Tibial nerve (tissue), 4 donors: Measurements from ENCODE around the gene NDUFB7. TPM values are rescaled to one million over a fixed set of nuclear protein-coding genes. Genes with fewer than 3 reads are reported as not detected.

Experiments used
- DNase-seq, 2 donors: peaks; one replicate each; pipeline ENCODE4 v3.0.0-alpha.2; 2019; ENCODE audit warnings: low spot score in 2 of 2
- H3K27ac ChIP-seq, 4 donors: fragments of 200-600 bp; sonication (generic) in 3 of 4; one replicate each; pipeline ENCODE4 v1.5.1; 2017 to 2019; ENCODE audit warnings: mild to moderate bottlenecking in 1 of 4
- H3K27me3 ChIP-seq, 2 donors: fragments of 200-600 bp; sonication (generic) in 1 of 2; one replicate each; pipeline versions ENCODE4 v1.5.1 to v1.6.0; 2017 to 2019
- H3K36me3 ChIP-seq, 3 donors: fragments of 200-600 bp; sonication (generic); one replicate each; pipeline ENCODE4 v1.5.1; 2018 to 2019
- H3K4me1 ChIP-seq, 4 donors: fragments of 200-600 bp; sonication (generic) in 3 of 4; one replicate each; pipeline ENCODE4 v1.5.1; 2017 to 2019
- H3K4me3 ChIP-seq, 4 donors: fragments of 200-600 bp; sonication (generic) in 3 of 4; one replicate each; pipeline ENCODE4 v1.5.1; 2017 to 2019; ENCODE audit warnings: mild to moderate bottlenecking in 1 of 4, moderate library complexity in 1 of 4
- H3K9me3 ChIP-seq, 4 donors: fragments of 200-600 bp; sonication (generic) in 3 of 4; one replicate each; pipeline ENCODE4 v1.5.1; 2017 to 2019
- CTCF ChIP-seq, 5 experiments: fragments of 200-600 bp in 3 of 5; fragments of 450-650 bp in 2 of 5; sonication (generic) in 3 of 5; IDR thresholded peaks; one replicate each; pipeline ENCODE4 v1.5.1; 2016 to 2019; ENCODE audit warnings: antibody characterized with exemption in 5 of 5, mild to moderate bottlenecking in 3 of 5, moderate library complexity in 2 of 5
- EP300 ChIP-seq, 2 donors: sonication (generic); formaldehyde crosslinking; IDR thresholded peaks; one replicate each; pipeline ENCODE4 v1.6.1; 2017; ENCODE audit warnings: antibody characterized with exemption in 2 of 2, mild to moderate bottlenecking in 1 of 2
- POLR2A ChIP-seq, 2 donors: fragments of 450-650 bp; IDR thresholded peaks; one replicate each; pipeline ENCODE4 v1.6.1; 2017; ENCODE audit warnings: antibody characterized with exemption in 2 of 2, mild to moderate bottlenecking in 2 of 2, moderate library complexity in 2 of 2
- WGBS, 2 donors: methylation state at CpG; one replicate each; pipeline ENCODE4 v1.1.5; 2018; 5-methylcytosine and 5-hydroxymethylcytosine counted together
- total RNA-seq, 4 donors: library from RNA; depleted of rRNA; stranded (reverse); fragments of >200 nt; gene quantifications; one replicate each; pipeline ENCODE4 v1.1.0, GENCODE V29; 2016

The NDUFB7 gene
- total RNA-seq, 4 donors from 2014 or later = 315 to 444 (median 398) TPM

GRCh38 chr19:14577264-14577663 lies 5.4 kb upstream of the NDUFB7 start:
- Histone ChIP-seq H3K9me3 (no peaks in the 10 kb centered on the region), H3K27me3 (no peaks in the 10 kb centered on the region), H3K36me3 (no peaks in the 10 kb centered on the region), H3K4me3 (no peak overlapping the region), H3K27ac (no peak overlapping the region), H3K4me1 (peaks cover 0 to 12% (median 3%) of the 10 kb centered on the region in 4 donors)
- 76 to 79% methylated on average over 5 of the region's 5 CpGs for WGBS, 2 donors
- DNase-seq = no peak
- no peak for TF ChIP-seq POLR2A (IDR thresholded peaks at IDR 0.05)
- no peak for TF ChIP-seq EP300 (IDR thresholded peaks at IDR 0.05)
- TF ChIP-seq CTCF (IDR thresholded peaks at IDR 0.05) = no peak

- H3K4me3 ChIP-seq = no peak overlapping the region
- WGBS, 2 donors = 86 to 90% methylated on average over 8 of the region's 8 CpGs
- DNase-seq = no peak
- no peaks in the 10 kb centered on the region for H3K9me3 ChIP-seq
- H3K36me3 ChIP-seq = no peaks in the 10 kb centered on the region
- no peak for TF ChIP-seq EP300 (IDR thresholded peaks at IDR 0.05)
- no peak for TF ChIP-seq POLR2A (IDR thresholded peaks at IDR 0.05)
- TF ChIP-seq CTCF (IDR thresholded peaks at IDR 0.05) = no peak
- H3K27ac ChIP-seq = no peak overlapping the region
- H3K27me3 ChIP-seq = no peaks in the 10 kb centered on the region
- H3K4me1 ChIP-seq = peaks cover 0 to 17% (median 3%) of the 10 kb centered on the region in 4 donors
Measured at GRCh38 chr19:14576363-14576762, 4.5 kb upstream of the NDUFB7 start.

GRCh38 chr19:14575428-14575980 lies 3.6 kb upstream of the NDUFB7 start:
- H3K4me1 ChIP-seq = peaks cover 0 to 26% (median 11%) of the 10 kb centered on the region in 4 donors
- no peak overlapping the region for H3K4me3 ChIP-seq
- no peaks in the 10 kb centered on the region for H3K36me3 ChIP-seq
- WGBS, 2 donors = 51 to 56% methylated on average over 6 of the region's 6 CpGs
- H3K9me3 ChIP-seq = no peaks in the 10 kb centered on the region
- H3K27me3 ChIP-seq = no peaks in the 10 kb centered on the region
- no peak for DNase-seq
- H3K27ac ChIP-seq = no peak overlapping the region
- TF ChIP-seq POLR2A (IDR thresholded peaks at IDR 0.05) (no peak), CTCF (IDR thresholded peaks at IDR 0.05) (no peak), EP300 (IDR thresholded peaks at IDR 0.05) (no peak)

GRCh38 chr19:14570864-14571527 lies 870 bp downstream of the NDUFB7 start:
- Histone ChIP-seq H3K36me3 (peaks cover 0 to 36% (median 2%) of the 10 kb centered on the region in 3 donors), H3K27me3 (no peaks in the 10 kb centered on the region), H3K4me3 (peak overlapping the region; percentile 81 to 97 (median 94)), H3K9me3 (no peaks in the 10 kb centered on the region), H3K27ac (peak overlapping the region; percentile 61 to 91 (median 80)), H3K4me1 (peaks cover 0 to 53% (median 15%) of the 10 kb centered on the region in 4 donors)
- no peak for DNase-seq
- WGBS, 2 donors = 36 to 42% methylated on average over 21 to 22 of the region's 22 CpGs
- TF ChIP-seq POLR2A (IDR thresholded peaks at IDR 0.05) (no peak), CTCF (IDR thresholded peaks at IDR 0.05) (no peak), EP300 (IDR thresholded peaks at IDR 0.05) (no peak)

- peaks cover 2 to 68% (median 4%) of the 10 kb centered on the region in 3 donors for H3K36me3 ChIP-seq
Measured at GRCh38 chr19:14567079-14567478, 4.8 kb downstream of the NDUFB7 start.

More at GRCh38 chr19:14567079-14567478, 4.8 kb downstream of the NDUFB7 start:
- DNase-seq = no peak
- no peak for TF ChIP-seq EP300 (IDR thresholded peaks at IDR 0.05)
- TF ChIP-seq POLR2A (IDR thresholded peaks at IDR 0.05) = no peak
- TF ChIP-seq CTCF (IDR thresholded peaks at IDR 0.05) = no peak
- Histone ChIP-seq H3K4me1 (peaks cover 0 to 61% (median 18%) of the 10 kb centered on the region in 4 donors), H3K27ac (no peak overlapping the region), H3K4me3 (no peak overlapping the region), H3K9me3 (no peaks in the 10 kb centered on the region), H3K27me3 (no peaks in the 10 kb centered on the region)
- WGBS, 2 donors = 69 to 81% methylated on average over 10 to 11 of the region's 11 CpGs
